EH (cell line): Measurements from ENCODE around the gene HTT.

Source experiments
- DNase-seq: peaks from one replicate; pipeline ENCODE4 v3.0.0-alpha.2; 2015; ENCODE audit warnings: low read depth

HTT gene

GRCh38 chr4:3174371-3175338 lies 100.2 kb downstream of the HTT start:
- no peak for DNase-seq

- DNase-seq: no peak
Observed at GRCh38 chr4:3176367-3177229, 102.1 kb downstream of the HTT start.

GRCh38 chr4:3177426-3177825 lies 102.9 kb downstream of the HTT start:
- DNase-seq: no peak

- no peak for DNase-seq
Observed at GRCh38 chr4:3177905-3178304, 103.4 kb downstream of the HTT start.

GRCh38 chr4:3178351-3178750 lies 103.9 kb downstream of the HTT start:
- no peak for DNase-seq

- DNase-seq: no peak
Observed at GRCh38 chr4:3179126-3179706, 104.7 kb downstream of the HTT start.

GRCh38 chr4:3183008-3183407 lies 108.5 kb downstream of the HTT start:
- no peak for DNase-seq

GRCh38 chr4:3184725-3185124 lies 110.2 kb downstream of the HTT start:
- DNase-seq: no peak

GRCh38 chr4:3186609-3187008 lies 112.1 kb downstream of the HTT start:
- DNase-seq: no peak

GRCh38 chr4:3188118-3188517 lies 113.6 kb downstream of the HTT start:
- DNase-seq: no peak

GRCh38 chr4:3189459-3189858 lies 115.0 kb downstream of the HTT start:
- DNase-seq: no peak

- DNase-seq: no peak
Observed at GRCh38 chr4:3190549-3190948, 116.1 kb downstream of the HTT start.

- no peak for DNase-seq
Observed at GRCh38 chr4:3192188-3192587, 117.7 kb downstream of the HTT start.

- DNase-seq: no peak
Observed at GRCh38 chr4:3192827-3193226, 118.3 kb downstream of the HTT start.

GRCh38 chr4:3193531-3194203 lies 119.2 kb downstream of the HTT start:
- no peak for DNase-seq

- no peak for DNase-seq
Observed at GRCh38 chr4:3196670-3197359, 122.3 kb downstream of the HTT start.

GRCh38 chr4:3197366-3198105 lies 123.1 kb downstream of the HTT start:
- no peak for DNase-seq

- DNase-seq: no peak
Observed at GRCh38 chr4:3198906-3199305, 124.4 kb downstream of the HTT start.

- peak; percentile 19 for DNase-seq
Observed at GRCh38 chr4:3199653-3200422, 125.4 kb downstream of the HTT start.
